HCT116 (cell line): ENCODE data around the gene MZT2A. TPM values are rescaled to one million over a fixed set of nuclear protein-coding genes. Genes with fewer than 3 reads are reported as not detected.
"Not testable (repeated sequence)": the region's sequence is repeated elsewhere in the genome, so short reads cannot be mapped to it uniquely, and the experiment has no call there.

Experiments
- ATAC-seq: fragments of 200-7000 bp; cut with Tn5 transposase; 2 replicates; pipeline ENCODE4 v1.9.1; 2020; ENCODE audit warnings: mild to moderate bottlenecking, moderate library complexity
- BruUV-seq: library from RNA; stranded (reverse); fragments of 400-500 nt; replicated peaks from 2 replicates; lab custom pipeline; 2021; lab: Mats Ljungman, UMichigan
- CTCF ChIA-PET: fragments of 300-600 bp; sonication (Branson Sonifier 250); formaldehyde crosslinking; loops from one replicate; lab custom pipeline; 2021; ENCODE audit warnings: antibody characterized with exemption; lab: Charles Lee
- POLR2A ChIA-PET: fragments of 300-600, 350-600 bp; sonication (Branson Sonifier 250); formaldehyde crosslinking; loops from one replicate; lab custom pipeline; 2021; ENCODE audit warnings: antibody characterized with exemption; lab: Charles Lee
- RAD21 ChIA-PET, 2 experiments: fragments of 300-600 bp; sonication (Branson Sonifier 250); formaldehyde crosslinking; loops; one replicate each; lab custom pipeline; 2023; ENCODE audit warnings: low total read pairs in 2 of 2; ENCODE audit not compliant: uncharacterized antibody in 2 of 2, unreplicated experiment in 2 of 2, low non-redundant PET in 1 of 2; lab: Charles Lee
- DNase-seq: peaks from one replicate; pipeline ENCODE4 v3.0.0-alpha.2; 2010; ENCODE audit warnings: low read depth, low spot score
- H2AFZ ChIP-seq: fragments of 200-600 bp; shearing (Covaris generic), sonication (generic); 2 replicates; pipeline ENCODE4 v1.6.1; 2017; ENCODE audit warnings: low read depth, mixed run types, mixed read lengths, antibody characterized with exemption, low read length; ENCODE audit not compliant: poor library complexity, severe bottlenecking
- H3K27ac ChIP-seq: 2 replicates; pipeline ENCODE4 v1.5.1; 2012; ENCODE audit warnings: low read depth, low read length
- H3K27me3 ChIP-seq: fragments of 200-600 bp; sonication (generic); 2 replicates; pipeline ENCODE4 v1.6.1; 2016; ENCODE audit warnings: mixed run types, low read length, mixed read lengths; ENCODE audit not compliant: insufficient read depth
- H3K36me3 ChIP-seq, 2 experiments: fragments of 200-500 bp in 1 of 2; fragments of 200-600 bp in 1 of 2; sonication (Bioruptor generic) in 1 of 2; sonication (generic) in 1 of 2; 2 replicates each; pipeline versions ENCODE4 v1.5.1 to v1.6.1; 2014 to 2016; ENCODE audit warnings: low read length in 2 of 2, inconsistent platforms in 1 of 2, mixed read lengths in 1 of 2, mixed run types in 1 of 2; ENCODE audit not compliant: insufficient read depth in 2 of 2, control insufficient read depth in 1 of 2
- H3K4me1 ChIP-seq, 2 experiments: fragments of 200-600 bp in 1 of 2; sonication (generic) in 1 of 2; 2 replicates each; pipeline versions ENCODE4 v1.5.1 to v1.6.1; 2012 to 2017; ENCODE audit warnings: low read length in 2 of 2, inconsistent platforms in 1 of 2, mild to moderate bottlenecking in 1 of 2, mixed read lengths in 1 of 2, mixed run types in 1 of 2, moderate library complexity in 1 of 2; ENCODE audit not compliant: insufficient read depth in 2 of 2, control insufficient read depth in 1 of 2
- H3K4me2 ChIP-seq: fragments of 200-600 bp; sonication (generic); 2 replicates; pipeline ENCODE4 v1.6.1; 2017; ENCODE audit warnings: mixed run types, low read length, mixed read lengths
- H3K4me3 ChIP-seq, 2 experiments: fragments of 200-600 bp in 1 of 2; sonication (generic) in 1 of 2; replicated peaks in 1 of 2; 2 replicates each; pipeline ENCODE4 v1.5.1; 2011 to 2016; ENCODE audit warnings: low read length in 2 of 2, control low read depth in 1 of 2, low read depth in 1 of 2, mild to moderate bottlenecking in 1 of 2, mixed read lengths in 1 of 2, mixed run types in 1 of 2
- H3K79me2 ChIP-seq: fragments of 200-600 bp; sonication (generic); 2 replicates; pipeline ENCODE4 v1.6.1; 2017; ENCODE audit warnings: mild to moderate bottlenecking, mixed run types, low read length, moderate library complexity, mixed read lengths; ENCODE audit not compliant: insufficient read depth
- H3K9ac ChIP-seq: fragments of 200-600 bp; sonication (generic); 2 replicates; pipeline ENCODE4 v1.6.1; 2016; ENCODE audit warnings: low read length, mixed read lengths
- H3K9me2 ChIP-seq: fragments of 200-600 bp; sonication (generic), shearing (Covaris generic); 2 replicates; pipeline ENCODE4 v1.6.1; 2017; ENCODE audit warnings: mixed run types, mild to moderate bottlenecking, moderate library complexity; ENCODE audit not compliant: insufficient read depth
- H3K9me3 ChIP-seq, 2 experiments: fragments of 200-500 bp in 1 of 2; fragments of 200-600 bp in 1 of 2; sonication (Bioruptor generic) in 1 of 2; sonication (generic) in 1 of 2; 2 replicates each; pipeline ENCODE4 v1.6.1; 2014 to 2017; ENCODE audit warnings: low read length in 2 of 2, mixed read lengths in 2 of 2, inconsistent platforms in 1 of 2, low read depth in 1 of 2, mild to moderate bottlenecking in 1 of 2, mixed run types in 1 of 2, moderate library complexity in 1 of 2; ENCODE audit not compliant: control insufficient read depth in 1 of 2, insufficient read depth in 1 of 2
- H4K20me1 ChIP-seq: fragments of 200-600 bp; sonication (generic), shearing (Covaris generic); 2 replicates; pipeline ENCODE4 v1.6.1; 2017; ENCODE audit warnings: mixed run types, mild to moderate bottlenecking, moderate library complexity; ENCODE audit not compliant: insufficient read depth
- intact Hi-C: fragments of 100-400 bp; cut with micrococcal nuclease; formaldehyde crosslinking; loops from 2 replicates; pipeline ENCODE4 v1.10.0; 2022
- total RNA-seq: library from RNA; stranded (reverse); gene quantifications from one replicate; pipeline ENCODE4 v1.2.1, GENCODE V29; 2021; ENCODE audit not compliant: unreplicated experiment

The MZT2A gene
- total RNA-seq, 1 experiment from 2014 or later = 203 TPM

DNA sequence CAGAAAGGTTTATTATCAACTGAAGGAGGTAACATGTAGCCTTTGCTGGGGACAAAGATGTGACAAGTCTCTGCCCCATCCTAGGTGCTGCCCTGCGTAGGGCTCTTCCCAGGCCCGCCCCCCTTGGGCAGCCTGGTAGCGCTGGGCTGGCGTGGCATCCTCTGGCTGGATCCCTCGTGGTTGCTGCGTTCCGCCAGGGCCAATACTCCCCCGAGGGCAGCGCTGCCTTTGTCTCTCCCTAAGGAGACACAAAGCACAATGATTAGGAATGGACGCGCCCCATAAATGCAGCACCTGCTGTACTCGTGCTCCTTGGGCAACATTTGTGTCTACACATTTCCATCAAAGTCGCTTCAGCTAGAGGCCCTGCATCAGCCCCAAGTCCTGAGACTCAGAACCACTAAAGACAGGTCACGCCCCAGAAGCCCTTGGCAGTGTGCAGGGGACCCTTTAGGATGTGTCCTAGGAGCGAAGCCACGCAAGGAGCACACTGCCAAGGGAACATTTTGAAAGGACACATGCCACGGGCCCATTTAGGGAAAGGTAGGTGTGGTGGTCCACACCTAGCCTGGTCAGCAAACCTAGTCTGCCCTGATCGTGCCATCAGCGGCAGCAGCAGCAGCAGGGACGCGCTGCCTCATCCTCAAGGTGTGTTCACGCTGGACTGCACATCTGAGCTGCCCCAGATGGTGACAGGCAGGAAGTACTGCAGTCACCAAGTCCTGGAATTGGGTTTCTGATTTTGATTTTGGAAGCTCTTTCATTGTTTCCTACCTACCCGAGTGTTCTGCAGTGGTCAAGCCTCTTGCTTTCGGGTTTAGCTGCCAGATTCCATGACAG is 8.0 kb downstream of the MZT2A start:
- H3K27me3 ChIP-seq, DNase-seq, H3K9me3 ChIP-seq, H2AFZ ChIP-seq, H3K4me2 ChIP-seq, H3K4me3 ChIP-seq, ATAC-seq, H3K36me3 ChIP-seq, H3K27ac ChIP-seq, intact Hi-C loops, H3K9me2 ChIP-seq, POLR2A ChIA-PET, BruUV-seq, CTCF ChIA-PET, H4K20me1 ChIP-seq, H3K9ac ChIP-seq, H3K4me1 ChIP-seq, RAD21 ChIA-PET: not testable (repeated sequence)
- peaks cover 25% of the 10 kb centered on the region for H3K79me2 ChIP-seq

DNA sequence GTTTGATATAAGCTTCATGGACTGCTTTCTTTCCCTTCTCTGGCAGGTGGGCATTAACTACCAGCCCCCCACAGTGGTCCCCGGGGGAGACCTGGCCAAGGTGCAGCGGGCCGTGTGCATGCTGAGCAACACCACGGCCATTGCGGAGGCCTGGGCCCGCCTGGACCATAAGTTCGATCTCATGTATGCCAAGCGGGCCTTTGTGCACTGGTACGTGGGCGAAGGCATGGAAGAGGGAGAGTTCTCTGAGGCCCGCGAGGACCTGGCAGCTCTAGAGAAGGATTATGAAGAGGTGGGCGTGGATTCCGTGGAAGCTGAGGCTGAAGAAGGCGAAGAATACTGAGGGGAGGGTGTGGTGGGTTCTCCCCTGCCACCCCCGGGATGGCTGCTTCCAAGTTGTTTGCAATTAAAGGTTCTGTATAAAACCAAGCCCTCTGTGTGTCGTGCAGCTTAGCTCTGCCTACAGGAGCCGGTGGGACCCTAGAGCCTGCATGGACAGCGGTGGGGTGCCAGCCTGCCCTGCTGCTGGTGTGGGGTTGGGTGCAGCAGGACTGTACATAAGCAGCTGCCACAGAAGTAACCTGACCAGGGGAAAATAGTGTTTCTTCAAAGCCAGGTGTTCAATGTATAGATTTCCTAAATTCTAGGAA is 9.6 kb downstream of the MZT2A start:
- ATAC-seq, H3K9ac ChIP-seq, H3K4me1 ChIP-seq, H3K9me3 ChIP-seq, H3K4me3 ChIP-seq, DNase-seq, CTCF ChIA-PET, POLR2A ChIA-PET, H3K4me2 ChIP-seq, H3K9me2 ChIP-seq, H3K36me3 ChIP-seq, H3K79me2 ChIP-seq, RAD21 ChIA-PET, H4K20me1 ChIP-seq, H2AFZ ChIP-seq, intact Hi-C loops, H3K27me3 ChIP-seq, BruUV-seq, H3K27ac ChIP-seq: not testable (repeated sequence)

DNA sequence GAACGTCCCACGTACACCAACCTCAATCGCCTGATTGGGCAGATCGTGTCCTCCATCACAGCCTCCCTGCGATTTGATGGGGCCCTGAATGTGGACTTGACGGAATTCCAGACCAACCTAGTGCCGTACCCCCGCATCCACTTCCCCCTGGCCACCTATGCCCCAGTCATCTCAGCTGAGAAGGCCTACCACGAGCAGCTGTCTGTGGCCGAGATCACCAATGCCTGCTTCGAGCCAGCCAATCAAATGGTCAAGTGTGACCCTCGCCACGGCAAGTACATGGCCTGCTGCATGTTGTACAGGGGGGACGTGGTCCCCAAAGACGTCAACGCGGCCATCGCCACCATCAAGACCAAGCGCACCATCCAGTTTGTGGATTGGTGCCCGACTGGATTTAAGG is 11.8 kb downstream of the MZT2A start:
- H3K79me2 ChIP-seq, H3K9me3 ChIP-seq, H4K20me1 ChIP-seq, H3K9me2 ChIP-seq, H3K27me3 ChIP-seq, CTCF ChIA-PET, H3K9ac ChIP-seq, H3K4me2 ChIP-seq, H3K4me1 ChIP-seq, H2AFZ ChIP-seq, DNase-seq, H3K27ac ChIP-seq, BruUV-seq, intact Hi-C loops, ATAC-seq, H3K36me3 ChIP-seq, RAD21 ChIA-PET, H3K4me3 ChIP-seq, POLR2A ChIA-PET: not testable (repeated sequence)

DNA sequence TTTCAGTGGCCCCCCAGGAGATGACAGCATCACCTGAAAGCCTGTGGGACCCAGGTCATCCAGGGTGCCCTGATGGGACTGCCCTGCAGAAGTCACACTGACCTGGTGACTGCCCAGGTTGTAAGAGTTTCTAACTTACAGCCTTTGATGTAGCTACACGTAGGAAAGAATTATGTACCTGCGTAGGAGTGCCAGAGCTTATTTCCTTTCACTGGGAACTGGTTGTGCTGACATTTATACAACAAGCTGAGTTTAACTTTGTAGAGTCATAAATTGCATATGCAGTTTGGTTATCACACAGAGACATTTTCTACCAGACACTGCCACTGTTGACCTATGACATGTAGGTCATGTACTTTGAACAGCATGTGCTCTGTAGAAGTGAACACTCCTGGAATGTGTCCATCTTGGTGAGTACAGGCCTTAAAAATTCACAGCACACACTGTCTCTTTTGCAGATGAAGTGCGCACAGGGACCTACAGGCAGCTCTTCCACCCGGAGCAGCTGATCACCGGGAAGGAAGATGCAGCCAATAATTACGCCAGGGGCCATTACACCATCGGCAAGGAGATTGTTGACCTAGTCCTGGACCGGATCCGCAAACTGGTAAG is 13.2 kb downstream of the MZT2A start:
- CTCF ChIA-PET, POLR2A ChIA-PET: not testable (repeated sequence)

More for the DNA sequence above, 13.2 kb downstream of the MZT2A start:
- H3K36me3 ChIP-seq, DNase-seq, H3K27me3 ChIP-seq, H3K4me1 ChIP-seq, ATAC-seq, H2AFZ ChIP-seq, H3K79me2 ChIP-seq, BruUV-seq, intact Hi-C loops, H3K9me3 ChIP-seq, H3K9me2 ChIP-seq, RAD21 ChIA-PET, H3K27ac ChIP-seq, H4K20me1 ChIP-seq, H3K4me3 ChIP-seq, H3K9ac ChIP-seq, H3K4me2 ChIP-seq: not testable (repeated sequence)
